ENCODE measurements around the gene RNF144A.
"Not testable (repeated sequence)": the region's sequence is repeated elsewhere in the genome, so short reads cannot be mapped to it uniquely, and the experiment has no call there.

GRCh38 chr2:6902581-6902980 is 14.6 kb upstream of the RNF144A start:
- TF ChIP-seq CTCF (conservative IDR thresholded peaks at IDR 0.05; ENCODE audit: low read length); EZH2phosphoT487 (IDR thresholded peaks at IDR 0.05; ENCODE audit: borderline replicate concordance): not testable (repeated sequence)
